ENCODE results near the gene TPK1. TPM values are rescaled to one million over a fixed set of nuclear protein-coding genes. Genes with fewer than 3 reads are reported as not detected.

Gene TPK1
- total and polyA plus RNA-seq, 2 of the 13 experiments (the other 11 are each of a cell fraction or from before 2014, with no cell fraction given), result 1.0 to 1.2 TPM

- no peaks in the 10 kb centered on the region for H3K27me3 ChIP-seq (ENCODE audit: control insufficient read depth in 1 of 2, insufficient read depth in 2 of 2, low read length in 2 of 2)
- no peak overlapping the region for H3K4me2 ChIP-seq (ENCODE audit: low read depth, low read length)
- H3K4me3 ChIP-seq (replicated peaks in 1 of 3; ENCODE audit: insufficient read depth in 1 of 3, low read depth in 2 of 3, low read length in 3 of 3), result no peak overlapping the region
- ChIA-PET POLR2A (no interaction called here), CTCF (ENCODE audit: low intra/inter-chr PET ratio, low total read pairs) (no interaction called here)
- ATAC-seq, result no peak
- intact Hi-C loops (cut with micrococcal nuclease; ENCODE audit: unreplicated experiment), result loop anchor here (5.0 kb wide), 1 partner anchor 578 kb away; no protein-coding TSS in a partner anchor
- peaks cover under 1% of the 10 kb centered on the region; the same call in 1 of the 2 replicates for H3K9me3 ChIP-seq (ENCODE audit: low read length)
- H3K4me1 ChIP-seq (ENCODE audit: insufficient read depth, low read length), result no peaks in the 10 kb centered on the region
- in situ Hi-C loops (cut with HindIII; ENCODE audit: extremely low pct_ligation_motif_present, low pct_unique_long_range_greater_than_20kb), result no loop called here
- BruUV-seq (replicated peaks), result no TSS peak
- no peaks in the 10 kb centered on the region for H3K36me3 ChIP-seq (replicated peaks in 1 of 2; ENCODE audit: control insufficient read depth in 1 of 2, insufficient read depth in 2 of 2, low read length in 2 of 2)
- no peak for FAIRE-seq
- H4K20me1 ChIP-seq (ENCODE audit: insufficient read depth, low read length), result no peaks in the 10 kb centered on the region
- no peak for DNase-seq (ENCODE audit: low spot score)
- no peak overlapping the region for H3K27ac ChIP-seq (ENCODE audit: extremely low read length, insufficient read depth, low read length)
- H3K79me2 ChIP-seq (ENCODE audit: insufficient read depth, low read length), result no peaks in the 10 kb centered on the region
- TF ChIP-seq E2F2 (CRISPR knock-in tag; IDR thresholded peaks at IDR 0.05; ENCODE audit: borderline replicate concordance), result no peak
- TF ChIP-seq MEF2D (CRISPR knock-in tag; IDR thresholded peaks at IDR 0.05), result no peak
- no peak for TF ChIP-seq ZNF652 (CRISPR knock-in tag; IDR thresholded peaks at IDR 0.05; ENCODE audit: borderline replicate concordance, low read depth)
- no peak overlapping the region for H3K9ac ChIP-seq (ENCODE audit: insufficient read depth, low read depth, low read length)
- no peak overlapping the region for H2AFZ ChIP-seq (ENCODE audit: low read length)
Measured at GRCh38 chr7:144468990-144469732, 366.7 kb downstream of the TPK1 start.

GRCh38 chr7:144459635-144460034 is 376.2 kb downstream of the TPK1 start:
- Histone ChIP-seq H3K79me2 (ENCODE audit: insufficient read depth, low read length) (no peaks in the 10 kb centered on the region), H3K27ac (ENCODE audit: extremely low read length, insufficient read depth, low read length) (no peak overlapping the region), H3K9me3 (ENCODE audit: low read length) (peaks cover 14% of the 10 kb centered on the region), H3K4me1 (ENCODE audit: insufficient read depth, low read length) (no peaks in the 10 kb centered on the region), H3K9ac (ENCODE audit: insufficient read depth, low read depth, low read length) (no peak overlapping the region), H3K4me2 (ENCODE audit: low read depth, low read length) (no peak overlapping the region), H3K27me3 (ENCODE audit: control insufficient read depth in 1 of 2, insufficient read depth in 2 of 2, low read length in 2 of 2) (no peaks in the 10 kb centered on the region), H4K20me1 (ENCODE audit: insufficient read depth, low read length) (no peaks in the 10 kb centered on the region), H3K36me3 (replicated peaks in 1 of 2; ENCODE audit: control insufficient read depth in 1 of 2, insufficient read depth in 2 of 2, low read length in 2 of 2) (no peaks in the 10 kb centered on the region), H2AFZ (ENCODE audit: low read length) (no peak overlapping the region), H3K4me3 (replicated peaks in 1 of 3; ENCODE audit: insufficient read depth in 1 of 3, low read depth in 2 of 3, low read length in 3 of 3) (no peak overlapping the region)
- in situ Hi-C loops (cut with HindIII; ENCODE audit: extremely low pct_ligation_motif_present, low pct_unique_long_range_greater_than_20kb) (no loop called here), intact Hi-C loops (cut with micrococcal nuclease; ENCODE audit: unreplicated experiment) (no loop called here)
- FAIRE-seq, result no peak
- no TSS peak for BruUV-seq (replicated peaks)
- DNase-seq (ENCODE audit: low spot score), result no peak
- CTCF ChIA-PET (ENCODE audit: low intra/inter-chr PET ratio, low total read pairs), result no interaction called here
- no peak for ATAC-seq
- POLR2A ChIA-PET, result no interaction called here
- WGBS (ENCODE audit: low lambda C conversion rate), result 3% methylated on average over 5 of the region's 5 CpGs
- no peak for TF ChIP-seq U2AF1 (optimal IDR thresholded peaks at IDR 0.05; ENCODE audit: low read depth, low read length)
- TF ChIP-seq TFDP2 (CRISPR knock-in tag; IDR thresholded peaks at IDR 0.05), result no peak
- TF ChIP-seq ZBTB8A (CRISPR knock-in tag; IDR thresholded peaks at IDR 0.05; ENCODE audit: borderline replicate concordance, low read depth), result no peak
- no peak for TF ChIP-seq ZNF234 (CRISPR knock-in tag; conservative IDR thresholded peaks at IDR 0.05)
- TF ChIP-seq ETV5 (CRISPR knock-in tag; IDR thresholded peaks at IDR 0.05; ENCODE audit: borderline replicate concordance), result no peak
- TF ChIP-seq ZNF646 (CRISPR knock-in tag; IDR thresholded peaks at IDR 0.05), result no peak

All from HepG2 (cell line).